Psoas muscle (tissue), 8 donors: ENCODE data around the gene DCN. TPM values are rescaled to one million over a fixed set of nuclear protein-coding genes. Genes with fewer than 3 reads are reported as not detected.

Source experiments
- ATAC-seq, 4 donors: fragments of 200-7000 bp; cut with Tn5 transposase; one replicate each; pipeline ENCODE4 v1.9.1; 2020; ENCODE audit warnings: moderate library complexity in 3 of 4, mild to moderate bottlenecking in 2 of 4
- DNase-seq, 2 donors: peaks; one replicate each; pipeline ENCODE4 v3.0.0-alpha.2; 2020
- H3K27ac ChIP-seq: fragments of 200-600 bp; one replicate; pipeline ENCODE4 v1.8.0; 2022
- H3K27me3 ChIP-seq, 3 donors: fragments of 200-600 bp in 1 of 3; one replicate each; pipeline versions ENCODE4 v1.6.1 to v1.8.0; 2013 to 2022; ENCODE audit warnings: low read length in 2 of 3, mild to moderate bottlenecking in 2 of 3, moderate library complexity in 1 of 3; ENCODE audit not compliant: insufficient read depth in 3 of 3
- H3K36me3 ChIP-seq, 2 donors: fragments of 200-600 bp in 1 of 2; one replicate each; pipeline versions ENCODE4 v1.6.1 to v1.8.0; 2013 to 2022; ENCODE audit warnings: low read depth in 1 of 2, mild to moderate bottlenecking in 1 of 2, moderate library complexity in 1 of 2; ENCODE audit not compliant: insufficient read depth in 1 of 2
- H3K4me1 ChIP-seq: fragments of 200-600 bp; one replicate; pipeline ENCODE4 v1.8.0; 2022
- H3K4me3 ChIP-seq: fragments of 200-600 bp; one replicate; pipeline ENCODE4 v1.8.0; 2022; ENCODE audit warnings: mild to moderate bottlenecking
- H3K9me3 ChIP-seq: fragments of 200-600 bp; one replicate; pipeline ENCODE4 v1.8.0; 2022
- CTCF ChIP-seq: fragments of 200-600 bp; IDR thresholded peaks from one replicate; pipeline ENCODE4 v1.8.0; 2022; ENCODE audit warnings: antibody characterized with exemption
- WGBS, 3 donors: extraction: QIAGEN DNeasy Blood & Tissue Kit; methylation state at CpG; one replicate each; pipeline versions ENCODE4 v1.1.6 to v1.1.7; 2013; 5-methylcytosine and 5-hydroxymethylcytosine counted together
- intact Hi-C, 2 donors: fragments of 100-400 bp; cut with DNase I; formaldehyde crosslinking; loops; one replicate each; pipeline versions ENCODE4 v1.11.0 to v1.14.2; 2022
- polyA plus RNA-seq, 3 donors: library from polyadenylated mRNA; stranded (reverse); fragments of 200-250 nt; gene quantifications; one replicate each; pipeline ENCODE4 v1.2.3, GENCODE V29; 2013
- total RNA-seq, 4 donors: library from RNA; stranded (reverse); fragmentation: NEBNext Ultra II Directional in 2 of 4; extraction: Animal tissue kit (Norgen Biotek cat#: 25700) in 2 of 4; gene quantifications; one replicate each; pipeline versions ENCODE4 v1.2.1 to v1.2.4, GENCODE V29; 2021 to 2023
- donor health status: healthy with polysubstance abuse.
- donor health status: DM: no; HTN: no; CAD: no; lungs with moderate emphysema.
- donor health status: Bipolar disorder and iron deficiency.
- donor health status: healthy.
- donor health status: DM: yes; HTN: yes; CAD: no.
- donor health status: DM: no; HTN: no; CAD: no.
- donor health status: DM: no; HTN: no; CAD: no.
- donor health status: DM: yes; HTN: yes; CAD: no.

The DCN gene
- total and polyA plus RNA-seq, 7 donors = 219 to 361 (median 227) TPM

DNA sequence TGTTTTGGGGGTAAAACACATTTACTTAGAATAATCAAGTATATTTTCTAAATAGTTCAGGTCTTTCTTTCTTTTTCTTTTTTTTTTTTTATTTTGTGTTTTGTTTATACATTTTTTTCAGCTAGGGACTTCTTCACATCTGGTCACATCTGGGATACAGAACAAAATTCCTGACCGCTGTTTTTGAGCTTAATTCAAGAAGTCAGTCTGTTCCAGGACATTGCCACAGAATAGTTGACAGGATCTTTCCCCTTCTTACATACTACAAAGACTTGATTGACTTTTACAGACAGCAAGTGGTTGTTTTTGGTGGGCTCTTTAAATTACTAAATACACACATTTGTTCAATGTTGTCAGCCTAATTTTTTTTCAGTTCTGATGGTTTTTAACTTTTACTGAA, 41.8 kb upstream of the DCN start:
- TF ChIP-seq CTCF = no peak
- Histone ChIP-seq H3K9me3 (no peaks in the 10 kb centered on the region), H3K27ac (no peak overlapping the region), H3K36me3 (no peaks in the 10 kb centered on the region), H3K4me1 (no peaks in the 10 kb centered on the region), H3K4me3 (no peak overlapping the region), H3K27me3 (no peaks in the 10 kb centered on the region)
- 23 to 33% (median 31%) methylated on average over 1 of the region's 1 CpG for WGBS, 3 donors
- DNase-seq = no peak
- intact Hi-C loops = no loop called here
- ATAC-seq = peak in 1 of 4 donors; percentile 75

DNA sequence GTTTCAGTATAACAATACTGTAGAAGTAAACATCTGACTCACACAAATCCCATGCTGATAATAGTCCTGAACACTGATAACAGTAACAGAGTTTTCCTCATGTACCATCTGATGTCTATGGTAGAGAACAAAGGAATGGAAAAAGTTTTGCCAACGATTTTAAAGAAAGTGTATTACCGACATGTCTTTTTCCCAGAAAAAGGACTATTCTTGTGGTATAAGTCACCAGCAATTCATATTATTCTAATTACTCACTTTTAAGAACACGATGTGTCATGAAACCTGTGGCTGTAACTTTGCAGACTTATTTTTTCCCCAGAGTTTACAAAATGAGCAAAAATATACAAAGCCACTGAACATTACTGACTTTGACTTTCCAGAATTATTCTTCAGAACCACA, 40.1 kb upstream of the DCN start:
- ATAC-seq (no peak), DNase-seq (no peak)
- Histone ChIP-seq H3K27ac (no peak overlapping the region), H3K4me3 (no peak overlapping the region), H3K27me3 (no peaks in the 10 kb centered on the region), H3K9me3 (no peaks in the 10 kb centered on the region), H3K4me1 (no peaks in the 10 kb centered on the region), H3K36me3 (no peaks in the 10 kb centered on the region)
- no peak for TF ChIP-seq CTCF
- WGBS, 3 donors = 79 to 87% (median 84%) methylated on average over 3 of the region's 3 CpGs
- intact Hi-C loops = no loop called here

- no peaks in the 10 kb centered on the region for H3K4me1 ChIP-seq
- no peak overlapping the region for H3K27ac ChIP-seq
- no peak for TF ChIP-seq CTCF
- ATAC-seq (no peak), DNase-seq (no peak)
- no peaks in the 10 kb centered on the region for H3K27me3 ChIP-seq
- intact Hi-C loops = no loop called here
- H3K9me3 ChIP-seq = no peaks in the 10 kb centered on the region
- no peaks in the 10 kb centered on the region for H3K36me3 ChIP-seq
- H3K4me3 ChIP-seq = no peak overlapping the region
- WGBS, 3 donors = 90 to 96% (median 93%) methylated on average over 1 of the region's 1 CpG
Observed at GRCh38 chr12:91219919-91220318, 37.3 kb upstream of the DCN start.

GRCh38 chr12:91219511-91219910, 36.9 kb upstream of the DCN start:
- Histone ChIP-seq H3K27ac (no peak overlapping the region), H3K9me3 (no peaks in the 10 kb centered on the region), H3K36me3 (no peaks in the 10 kb centered on the region), H3K4me3 (no peak overlapping the region), H3K27me3 (no peaks in the 10 kb centered on the region), H3K4me1 (no peaks in the 10 kb centered on the region)
- intact Hi-C loops = no loop called here
- TF ChIP-seq CTCF = no peak
- DNase-seq (no peak), ATAC-seq (peak in 1 of 4 donors; percentile 32)

DNA sequence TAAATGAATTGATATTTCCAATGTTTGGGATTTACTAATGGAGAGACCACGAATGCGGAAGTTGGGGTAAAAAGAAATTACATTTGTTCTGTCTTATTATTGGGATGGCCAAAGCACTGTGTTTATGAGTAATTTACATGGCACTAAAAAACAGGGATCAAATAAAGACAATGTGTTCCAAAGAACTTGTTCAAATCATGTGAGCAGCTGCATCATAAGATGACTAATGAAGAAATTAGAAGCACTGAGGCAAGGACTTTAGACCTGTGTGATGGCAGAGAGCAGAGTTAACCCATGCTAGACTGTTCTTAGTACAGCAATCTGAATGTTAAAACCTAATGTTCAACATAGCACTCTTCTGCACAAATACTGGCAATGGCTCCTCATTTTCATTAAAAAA, 34.3 kb upstream of the DCN start:
- Histone ChIP-seq H3K4me1 (no peaks in the 10 kb centered on the region), H3K27ac (no peak overlapping the region), H3K4me3 (no peak overlapping the region), H3K36me3 (no peaks in the 10 kb centered on the region), H3K9me3 (peaks cover 6% of the 10 kb centered on the region), H3K27me3 (no peaks in the 10 kb centered on the region)
- 72 to 88% (median 73%) methylated on average over 2 of the region's 2 CpGs for whole genome bisulfite sequencing, 3 donors
- ATAC-seq = peak in 1 of 4 donors; percentile 54
- intact Hi-C loops = no loop called here
- TF ChIP-seq CTCF = no peak
- DNase-seq = no peak
